ENCODE data around the gene ZFC3H1.

DNA sequence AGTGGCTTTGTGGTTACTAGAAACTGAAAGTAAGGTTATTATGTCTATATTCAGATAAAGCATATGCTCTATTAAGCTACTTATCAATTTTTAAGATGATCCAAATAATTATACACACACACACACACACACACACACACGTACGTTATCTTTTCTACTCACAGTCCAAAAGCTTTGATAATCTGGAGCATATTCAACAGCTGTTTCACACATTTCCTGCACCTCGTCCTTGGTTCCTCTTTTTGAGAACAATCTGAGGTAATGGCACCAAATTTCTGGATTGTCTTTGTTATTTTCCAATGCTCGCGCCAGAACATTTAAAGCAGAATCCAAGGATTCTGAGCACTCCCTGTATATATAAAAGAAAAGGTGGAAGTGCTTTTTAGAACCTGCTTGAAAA is 37.5 kb downstream of the ZFC3H1 start:
- TF ChIP-seq POLR2AphosphoS5 (IDR thresholded peaks at IDR 0.05; ENCODE audit: low read depth, low read length) (no peak), POLR2A (IDR thresholded peaks at IDR 0.05; ENCODE audit: low read depth, low read length) (no peak), PAX5 (IDR thresholded peaks at IDR 0.05; ENCODE audit: insufficient read depth, low read length, severe bottlenecking) (no peak)

All from GM12891 (cell line).